Measurements from ENCODE around the gene IL22RA1. TPM values are rescaled to one million over a fixed set of nuclear protein-coding genes. Genes with fewer than 3 reads are reported as not detected.

The IL22RA1 gene
- total RNA-seq, 1 donor from 2014 or later = not detected

- Mint-ChIP-seq H3K27ac (ENCODE audit: unreplicated experiment) (no peak overlapping the region), H3K4me3 (ENCODE audit: unreplicated experiment) (no peak overlapping the region), H3K27me3 (ENCODE audit: unreplicated experiment) (peaks cover 4% of the 10 kb centered on the region), H3K4me1 (ENCODE audit: unreplicated experiment) (peaks cover 13% of the 10 kb centered on the region), H3K36me3 (ENCODE audit: low read depth, unreplicated experiment) (peaks cover 3% of the 10 kb centered on the region), H3K9me3 (ENCODE audit: unreplicated experiment) (no peaks in the 10 kb centered on the region)
- TF ChIP-seq CTCF (IDR thresholded peaks at IDR 0.05; ENCODE audit: unreplicated experiment) = peak; percentile 38
- peak; percentile 39 for DNase-seq (ENCODE audit: low spot score)
Observed at GRCh38 chr1:24155011-24155782, 12.3 kb upstream of the IL22RA1 start.

GRCh38 chr1:24154215-24154614 lies 11.3 kb upstream of the IL22RA1 start:
- DNase-seq (ENCODE audit: low spot score) = no peak
- peaks cover 13% of the 10 kb centered on the region for H3K4me1 Mint-ChIP-seq (ENCODE audit: unreplicated experiment)
- no peaks in the 10 kb centered on the region for H3K9me3 Mint-ChIP-seq (ENCODE audit: unreplicated experiment)
- TF ChIP-seq CTCF (IDR thresholded peaks at IDR 0.05; ENCODE audit: unreplicated experiment) = no peak
- peaks cover 4% of the 10 kb centered on the region for H3K27me3 Mint-ChIP-seq (ENCODE audit: unreplicated experiment)
- H3K4me3 Mint-ChIP-seq (ENCODE audit: unreplicated experiment) = no peak overlapping the region
- no peak overlapping the region for H3K27ac Mint-ChIP-seq (ENCODE audit: unreplicated experiment)
- peaks cover 3% of the 10 kb centered on the region for H3K36me3 Mint-ChIP-seq (ENCODE audit: low read depth, unreplicated experiment)

- Mint-ChIP-seq H3K4me3 (ENCODE audit: unreplicated experiment) (no peak overlapping the region), H3K27ac (ENCODE audit: unreplicated experiment) (no peak overlapping the region), H3K9me3 (ENCODE audit: unreplicated experiment) (no peaks in the 10 kb centered on the region)
Observed at GRCh38 chr1:24152631-24153494, 9.9 kb upstream of the IL22RA1 start.

GRCh38 chr1:24151175-24151533 lies 8.2 kb upstream of the IL22RA1 start:
- peak overlapping the region; percentile 84 for H3K4me3 Mint-ChIP-seq (ENCODE audit: unreplicated experiment)
- DNase-seq (ENCODE audit: low spot score) = peak; percentile 26
- H3K9me3 Mint-ChIP-seq (ENCODE audit: unreplicated experiment) = no peaks in the 10 kb centered on the region
- TF ChIP-seq CTCF (IDR thresholded peaks at IDR 0.05; ENCODE audit: unreplicated experiment) = no peak
- H3K27ac Mint-ChIP-seq (ENCODE audit: unreplicated experiment) = peak overlapping the region; percentile 74
- H3K27me3 Mint-ChIP-seq (ENCODE audit: unreplicated experiment) = peaks cover 4% of the 10 kb centered on the region
- peaks cover 13% of the 10 kb centered on the region for H3K4me1 Mint-ChIP-seq (ENCODE audit: unreplicated experiment)
- peaks cover 1% of the 10 kb centered on the region for H3K36me3 Mint-ChIP-seq (ENCODE audit: low read depth, unreplicated experiment)

More at GRCh38 chr1:24152631-24153494, 9.9 kb upstream of the IL22RA1 start:
- peaks cover 3% of the 10 kb centered on the region for H3K36me3 Mint-ChIP-seq (ENCODE audit: low read depth, unreplicated experiment)
- H3K4me1 Mint-ChIP-seq (ENCODE audit: unreplicated experiment) = peaks cover 13% of the 10 kb centered on the region
- H3K27me3 Mint-ChIP-seq (ENCODE audit: unreplicated experiment) = peaks cover 4% of the 10 kb centered on the region
- TF ChIP-seq CTCF (IDR thresholded peaks at IDR 0.05; ENCODE audit: unreplicated experiment) = no peak
- no peak for DNase-seq (ENCODE audit: low spot score)
